HepG2 (cell line): ENCODE data around the gene UAP1L1. TPM values are rescaled to one million over a fixed set of nuclear protein-coding genes. Genes with fewer than 3 reads are reported as not detected.
A peak's percentile ranks its signal among the peaks of the same experiment; 100 is the strongest.

Experiments
- HNF4A ChIP-seq: sonication (generic); formaldehyde crosslinking; IDR thresholded peaks from 2 replicates; pipeline ENCODE4 v1.4.0; 2020; ENCODE audit warnings: missing genetic modification reagents
- JARID2 ChIP-seq: sonication (generic); formaldehyde crosslinking; IDR thresholded peaks from 2 replicates; pipeline ENCODE4 v1.8.1; 2023; ENCODE audit warnings: missing genetic modification reagents, inconsistent platforms; ENCODE audit not compliant: insufficient replicate concordance
- MYC ChIP-seq: sonication (generic); formaldehyde crosslinking; IDR thresholded peaks from 2 replicates; pipeline ENCODE4 v1.9.0; 2021; ENCODE audit warnings: missing genetic modification reagents, borderline replicate concordance
- REL ChIP-seq: sonication (generic); formaldehyde crosslinking; conservative IDR thresholded peaks from 2 replicates; pipeline ENCODE4 v1.8.0; 2022; ENCODE audit warnings: mild to moderate bottlenecking, missing genetic modification reagents, moderate library complexity
- SALL1 ChIP-seq: sonication (generic); formaldehyde crosslinking; IDR thresholded peaks from 2 replicates; pipeline ENCODE4 v1.8.0; 2022; ENCODE audit warnings: mild to moderate bottlenecking, missing genetic modification reagents
- ZFX ChIP-seq: sonication (generic); formaldehyde crosslinking; IDR thresholded peaks from 2 replicates; pipeline ENCODE4 v1.4.0; 2020; ENCODE audit warnings: mild to moderate bottlenecking, low read depth, missing genetic modification reagents, moderate library complexity
- ZNF589 ChIP-seq: sonication (generic); formaldehyde crosslinking; conservative IDR thresholded peaks from 2 replicates; pipeline ENCODE4 v1.8.0; 2022; ENCODE audit warnings: mild to moderate bottlenecking, moderate library complexity, missing genetic modification reagents
- ZNF660 ChIP-seq: sonication (generic); formaldehyde crosslinking; IDR thresholded peaks from 2 replicates; pipeline ENCODE4 v1.5.1; 2020; ENCODE audit warnings: mild to moderate bottlenecking, low read depth, missing genetic modification reagents, borderline replicate concordance
- ZNF720 ChIP-seq: sonication (generic); formaldehyde crosslinking; IDR thresholded peaks from 2 replicates; pipeline ENCODE4 v1.4.0; 2020; ENCODE audit warnings: missing genetic modification reagents
- ZNF777 ChIP-seq: sonication (generic); formaldehyde crosslinking; IDR thresholded peaks from 2 replicates; pipeline ENCODE4 v1.4.0; 2020; ENCODE audit warnings: missing genetic modification reagents
- polyA plus RNA-seq, 8 experiments: library from polyadenylated mRNA; depleted of rRNA in 3 of 8; stranded (reverse) in 7 of 8; unstranded in 1 of 8; fragments of >200 nt; fragmentation: Illumina TruSeq in 4 of 8; extraction: Trizol in 4 of 8; gene quantifications; 2 replicates each; pipeline versions ENCODE4 v1.2.1 to v1.2.3, GENCODE V29; 2011 to 2016; ENCODE audit warnings: low read depth in 4 of 8, missing spikeins in 1 of 8, mixed read lengths in 1 of 8; ENCODE audit not compliant: insufficient read depth in 1 of 8
- total RNA-seq, 5 experiments: library from RNA; depleted of rRNA; stranded (reverse); fragments of >200 nt; fragmentation: Illumina TruSeq; extraction: Trizol; gene quantifications; 2 replicates each; pipeline ENCODE4 v1.2.3, GENCODE V29; 2016; ENCODE audit warnings: low read depth in 1 of 5
- TF ChIP-seq, protein P1 (sequence below): sonication (generic); formaldehyde crosslinking; IDR thresholded peaks from 2 replicates; pipeline ENCODE4 v1.4.0; 2020; ENCODE audit warnings: mild to moderate bottlenecking, low read depth, missing genetic modification reagents
- TF ChIP-seq, protein P2 (sequence below): sonication (generic); formaldehyde crosslinking; IDR thresholded peaks from 2 replicates; pipeline ENCODE4 v1.4.0; 2020; ENCODE audit warnings: missing genetic modification reagents
- TF ChIP-seq, protein P3 (sequence below): sonication (generic); formaldehyde crosslinking; IDR thresholded peaks from 2 replicates; pipeline ENCODE4 v1.9.0; 2022; ENCODE audit warnings: low read depth, missing genetic modification reagents
- TF ChIP-seq, protein P4 (sequence below): sonication (generic); formaldehyde crosslinking; conservative IDR thresholded peaks from 2 replicates; pipeline ENCODE4 v1.8.0; 2022; ENCODE audit warnings: low read depth, missing genetic modification reagents
- TF ChIP-seq, protein P5 (sequence below), 2 experiments: sonication (generic) in 1 of 2; formaldehyde crosslinking in 1 of 2; IDR thresholded peaks; 2 replicates each; pipeline versions ENCODE4 v1.4.0 to v1.6.1; 2016 to 2020; ENCODE audit warnings: borderline replicate concordance in 1 of 2, low read depth in 1 of 2, mild to moderate bottlenecking in 1 of 2, missing genetic modification reagents in 1 of 2

UAP1L1 gene
- total and polyA plus RNA-seq, 2 of the 13 experiments (the other 11 are each of a cell fraction or from before 2014, with no cell fraction given): 5.4 to 6.4 TPM

DNA sequence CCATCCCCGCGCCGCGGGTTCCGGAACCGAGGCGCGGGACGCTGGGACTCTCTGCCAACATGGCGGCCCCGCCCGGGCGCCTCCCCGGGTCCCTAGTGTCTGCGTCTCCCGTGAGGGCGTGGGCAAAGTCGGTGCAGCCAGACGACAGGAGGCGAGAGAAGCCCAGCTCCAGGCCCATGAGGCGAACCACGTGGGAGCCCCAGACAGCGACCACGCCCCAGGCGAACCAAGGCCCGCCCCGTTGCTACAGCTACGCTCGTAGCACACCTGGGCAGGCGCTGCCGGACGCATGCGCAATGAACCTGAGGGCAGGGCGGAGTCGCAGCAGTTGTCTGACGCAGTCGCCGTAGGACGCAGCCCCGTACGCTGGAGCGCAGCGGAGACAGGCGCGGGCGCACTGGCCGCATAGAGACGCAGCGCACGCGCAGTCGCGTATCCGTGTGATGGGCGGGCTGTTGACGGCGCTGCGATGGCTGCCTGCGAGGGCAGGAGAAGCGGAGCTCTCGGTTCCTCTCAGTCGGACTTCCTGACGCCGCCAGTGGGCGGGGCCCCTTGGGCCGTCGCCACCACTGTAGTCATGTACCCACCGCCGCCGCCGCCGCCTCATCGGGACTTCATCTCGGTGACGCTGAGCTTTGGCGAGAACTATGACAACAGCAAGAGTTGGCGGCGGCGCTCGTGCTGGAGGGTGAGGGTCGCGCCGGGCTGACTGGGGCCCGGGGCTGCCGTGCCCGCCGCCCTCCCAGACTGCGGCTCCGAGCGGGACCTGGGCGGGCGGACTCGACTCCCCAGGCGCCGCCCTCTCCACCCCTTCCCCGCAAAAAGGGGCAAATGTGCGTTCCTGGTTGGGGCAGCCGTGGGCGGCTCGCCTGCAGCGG lies 9.5 kb downstream of the UAP1L1 start, which contains the start of gene MAN1B1 (continued):
- TF ChIP-seq, protein P1, sequence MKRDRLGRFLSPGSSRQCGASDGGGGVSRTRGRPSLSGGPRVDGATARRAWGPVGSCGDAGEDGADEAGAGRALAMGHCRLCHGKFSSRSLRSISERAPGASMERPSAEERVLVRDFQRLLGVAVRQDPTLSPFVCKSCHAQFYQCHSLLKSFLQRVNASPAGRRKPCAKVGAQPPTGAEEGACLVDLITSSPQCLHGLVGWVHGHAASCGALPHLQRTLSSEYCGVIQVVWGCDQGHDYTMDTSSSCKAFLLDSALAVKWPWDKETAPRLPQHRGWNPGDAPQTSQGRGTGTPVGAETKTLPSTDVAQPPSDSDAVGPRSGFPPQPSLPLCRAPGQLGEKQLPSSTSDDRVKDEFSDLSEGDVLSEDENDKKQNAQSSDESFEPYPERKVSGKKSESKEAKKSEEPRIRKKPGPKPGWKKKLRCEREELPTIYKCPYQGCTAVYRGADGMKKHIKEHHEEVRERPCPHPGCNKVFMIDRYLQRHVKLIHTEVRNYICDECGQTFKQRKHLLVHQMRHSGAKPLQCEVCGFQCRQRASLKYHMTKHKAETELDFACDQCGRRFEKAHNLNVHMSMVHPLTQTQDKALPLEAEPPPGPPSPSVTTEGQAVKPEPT (CRISPR knock-in tag): peak; percentile 34
- TF ChIP-seq SALL1 (CRISPR knock-in tag) (peak; percentile 57; the same call in 1 of the 2 replicates), ZFX (CRISPR knock-in tag) (peak; percentile 72), ZNF720 (CRISPR knock-in tag) (no peak), HNF4A (CRISPR knock-in tag) (no peak), REL (CRISPR knock-in tag) (peak; percentile 79), JARID2 (CRISPR knock-in tag) (peak; percentile 70), ZNF777 (CRISPR knock-in tag) (no peak; the same call in 1 of the 2 replicates), ZNF589 (CRISPR knock-in tag) (0 out of 2 replicates have a peak, but pooled peaks have one; percentile 4), ZNF660 (CRISPR knock-in tag) (no peak), MYC (CRISPR knock-in tag) (peak; percentile 99)
- TF ChIP-seq, protein P2, sequence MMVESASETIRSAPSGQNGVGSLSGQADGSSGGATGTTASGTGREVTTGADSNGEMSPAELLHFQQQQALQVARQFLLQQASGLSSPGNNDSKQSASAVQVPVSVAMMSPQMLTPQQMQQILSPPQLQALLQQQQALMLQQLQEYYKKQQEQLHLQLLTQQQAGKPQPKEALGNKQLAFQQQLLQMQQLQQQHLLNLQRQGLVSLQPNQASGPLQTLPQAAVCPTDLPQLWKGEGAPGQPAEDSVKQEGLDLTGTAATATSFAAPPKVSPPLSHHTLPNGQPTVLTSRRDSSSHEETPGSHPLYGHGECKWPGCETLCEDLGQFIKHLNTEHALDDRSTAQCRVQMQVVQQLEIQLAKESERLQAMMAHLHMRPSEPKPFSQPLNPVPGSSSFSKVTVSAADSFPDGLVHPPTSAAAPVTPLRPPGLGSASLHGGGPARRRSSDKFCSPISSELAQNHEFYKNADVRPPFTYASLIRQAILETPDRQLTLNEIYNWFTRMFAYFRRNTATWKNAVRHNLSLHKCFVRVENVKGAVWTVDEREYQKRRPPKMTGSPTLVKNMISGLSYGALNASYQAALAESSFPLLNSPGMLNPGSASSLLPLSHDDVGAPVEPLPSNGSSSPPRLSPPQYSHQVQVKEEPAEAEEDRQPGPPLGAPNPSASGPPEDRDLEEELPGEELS (CRISPR knock-in tag): no peak; the same call in 1 of the 2 replicates
- TF ChIP-seq, protein P3, sequence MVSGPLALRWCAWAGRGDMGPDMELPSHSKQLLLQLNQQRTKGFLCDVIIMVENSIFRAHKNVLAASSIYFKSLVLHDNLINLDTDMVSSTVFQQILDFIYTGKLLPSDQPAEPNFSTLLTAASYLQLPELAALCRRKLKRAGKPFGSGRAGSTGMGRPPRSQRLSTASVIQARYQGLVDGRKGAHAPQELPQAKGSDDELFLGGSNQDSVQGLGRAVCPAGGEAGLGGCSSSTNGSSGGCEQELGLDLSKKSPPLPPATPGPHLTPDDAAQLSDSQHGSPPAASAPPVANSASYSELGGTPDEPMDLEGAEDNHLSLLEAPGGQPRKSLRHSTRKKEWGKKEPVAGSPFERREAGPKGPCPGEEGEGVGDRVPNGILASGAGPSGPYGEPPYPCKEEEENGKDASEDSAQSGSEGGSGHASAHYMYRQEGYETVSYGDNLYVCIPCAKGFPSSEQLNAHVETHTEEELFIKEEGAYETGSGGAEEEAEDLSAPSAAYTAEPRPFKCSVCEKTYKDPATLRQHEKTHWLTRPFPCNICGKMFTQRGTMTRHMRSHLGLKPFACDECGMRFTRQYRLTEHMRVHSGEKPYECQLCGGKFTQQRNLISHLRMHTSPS (CRISPR knock-in tag): peak; percentile 39; the same call in 1 of the 2 replicates
- TF ChIP-seq, protein P4, sequence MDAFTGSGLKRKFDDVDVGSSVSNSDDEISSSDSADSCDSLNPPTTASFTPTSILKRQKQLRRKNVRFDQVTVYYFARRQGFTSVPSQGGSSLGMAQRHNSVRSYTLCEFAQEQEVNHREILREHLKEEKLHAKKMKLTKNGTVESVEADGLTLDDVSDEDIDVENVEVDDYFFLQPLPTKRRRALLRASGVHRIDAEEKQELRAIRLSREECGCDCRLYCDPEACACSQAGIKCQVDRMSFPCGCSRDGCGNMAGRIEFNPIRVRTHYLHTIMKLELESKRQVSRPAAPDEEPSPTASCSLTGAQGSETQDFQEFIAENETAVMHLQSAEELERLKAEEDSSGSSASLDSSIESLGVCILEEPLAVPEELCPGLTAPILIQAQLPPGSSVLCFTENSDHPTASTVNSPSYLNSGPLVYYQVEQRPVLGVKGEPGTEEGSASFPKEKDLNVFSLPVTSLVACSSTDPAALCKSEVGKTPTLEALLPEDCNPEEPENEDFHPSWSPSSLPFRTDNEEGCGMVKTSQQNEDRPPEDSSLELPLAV (CRISPR knock-in tag): no peak
- TF ChIP-seq, protein P5, sequence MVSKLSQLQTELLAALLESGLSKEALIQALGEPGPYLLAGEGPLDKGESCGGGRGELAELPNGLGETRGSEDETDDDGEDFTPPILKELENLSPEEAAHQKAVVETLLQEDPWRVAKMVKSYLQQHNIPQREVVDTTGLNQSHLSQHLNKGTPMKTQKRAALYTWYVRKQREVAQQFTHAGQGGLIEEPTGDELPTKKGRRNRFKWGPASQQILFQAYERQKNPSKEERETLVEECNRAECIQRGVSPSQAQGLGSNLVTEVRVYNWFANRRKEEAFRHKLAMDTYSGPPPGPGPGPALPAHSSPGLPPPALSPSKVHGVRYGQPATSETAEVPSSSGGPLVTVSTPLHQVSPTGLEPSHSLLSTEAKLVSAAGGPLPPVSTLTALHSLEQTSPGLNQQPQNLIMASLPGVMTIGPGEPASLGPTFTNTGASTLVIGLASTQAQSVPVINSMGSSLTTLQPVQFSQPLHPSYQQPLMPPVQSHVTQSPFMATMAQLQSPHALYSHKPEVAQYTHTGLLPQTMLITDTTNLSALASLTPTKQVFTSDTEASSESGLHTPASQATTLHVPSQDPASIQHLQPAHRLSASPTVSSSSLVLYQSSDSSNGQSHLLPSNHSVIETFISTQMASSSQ (IDR thresholded peaks at IDR 0.05; ENCODE audit: low read depth): no peak
- TF ChIP-seq, protein P5 (CRISPR knock-in tag; IDR thresholded peaks at IDR 0.05; ENCODE audit: borderline replicate concordance): no peak
